ENCODE measurements around the gene NDUFA1.

GRCh38 chrX:119870626-119871131 is 953 bp upstream of the NDUFA1 start:
- TF ChIP-seq CTCF (IDR thresholded peaks at IDR 0.05; ENCODE audit: low read depth, low read length, poor library complexity, severe bottlenecking) = no peak
- no peak for TF ChIP-seq EZH2phosphoT487 (IDR thresholded peaks at IDR 0.05; ENCODE audit: borderline replicate concordance, low read length)
